HG03432 (cell line): ENCODE data around the gene FAM161B.
"Not testable (repeated sequence)": the region's sequence is repeated elsewhere in the genome, so short reads cannot be mapped to it uniquely, and the experiment has no call there.

Experiments
- ATAC-seq: cut with Tn5 transposase; IDR thresholded peaks from one replicate; pipeline ENCODE4 v1.9.1; 2021; ENCODE audit warnings: mild to moderate bottlenecking, moderate library complexity; ENCODE audit not compliant: unreplicated experiment

The FAM161B gene

GRCh38 chr14:73949752-73950734 lies at the start of gene FAM161B, which contains the start of gene COQ6:
Gene FAM161B, minus strand, starts transcription at chr14:73950094. Its CDS starts 68 bp downstream, at chr14:73950026.
Gene COQ6, plus strand, starts transcription at chr14:73950302. Its CDS starts 31 bp downstream, at chr14:73950333.
- ATAC-seq: peak; percentile 91

GRCh38 chr14:73998726-73999125 lies 48.8 kb upstream of the FAM161B start:
- no peak for ATAC-seq

GRCh38 chr14:73997944-73998447 lies 48.1 kb upstream of the FAM161B start:
- no peak for ATAC-seq

GRCh38 chr14:73997108-73997943 lies 47.4 kb upstream of the FAM161B start:
- no peak for ATAC-seq

- no peak for ATAC-seq
Measured at GRCh38 chr14:73996731-73997107, 46.8 kb upstream of the FAM161B start.

GRCh38 chr14:73995977-73996378 lies 46.1 kb upstream of the FAM161B start:
- no peak for ATAC-seq

- not testable (repeated sequence) for ATAC-seq
Measured at GRCh38 chr14:73994926-73995325, 45.0 kb upstream of the FAM161B start.

- no peak for ATAC-seq
Measured at GRCh38 chr14:73991092-73991491, 41.2 kb upstream of the FAM161B start.

- ATAC-seq: not testable (repeated sequence)
Measured at GRCh38 chr14:73988656-73989055, 38.8 kb upstream of the FAM161B start.

GRCh38 chr14:73988065-73988464 lies 38.2 kb upstream of the FAM161B start:
- ATAC-seq: no peak

- ATAC-seq: no peak
Measured at GRCh38 chr14:73977896-73978295, 28.0 kb upstream of the FAM161B start.

GRCh38 chr14:73976125-73976524 lies 26.2 kb upstream of the FAM161B start:
- no peak for ATAC-seq

- no peak for ATAC-seq
Measured at GRCh38 chr14:73973497-73973896, 23.6 kb upstream of the FAM161B start.

GRCh38 chr14:73968885-73969284 lies 19.0 kb upstream of the FAM161B start:
- no peak for ATAC-seq

GRCh38 chr14:73965216-73965615 lies 15.3 kb upstream of the FAM161B start:
- no peak for ATAC-seq

- no peak for ATAC-seq
Measured at GRCh38 chr14:73961192-73961591, 11.3 kb upstream of the FAM161B start.

GRCh38 chr14:73958591-73958990 lies 8.7 kb upstream of the FAM161B start:
- no peak for ATAC-seq

- ATAC-seq: no peak
Measured at GRCh38 chr14:73955674-73956073, 5.8 kb upstream of the FAM161B start.

- ATAC-seq: no peak
Measured at GRCh38 chr14:73953731-73954130, 3.8 kb upstream of the FAM161B start.

GRCh38 chr14:73945159-73945670 lies 4.7 kb downstream of the FAM161B start:
- ATAC-seq: no peak
